Endodermal cell (in vitro differentiated cells): ENCODE measurements around the gene GGTA1. TPM values are rescaled to one million over a fixed set of nuclear protein-coding genes. Genes with fewer than 3 reads are reported as not detected.

ENCODE experiments used
- DNase-seq: peaks from one replicate; pipeline ENCODE4 v3.0.0-alpha.2; 2017
- H3K27ac ChIP-seq: 2 replicates; pipeline ENCODE4 v1.5.1; 2013; ENCODE audit warnings: mild to moderate bottlenecking, low read depth, low read length, moderate library complexity
- H3K27me3 ChIP-seq: 2 replicates; pipeline ENCODE4 v1.6.1; 2013; ENCODE audit warnings: mild to moderate bottlenecking, low read length, moderate library complexity; ENCODE audit not compliant: insufficient read depth, control insufficient read depth, poor library complexity, severe bottlenecking
- H3K36me3 ChIP-seq: 2 replicates; pipeline ENCODE4 v1.7.0; 2013; ENCODE audit warnings: mild to moderate bottlenecking, low read length, moderate library complexity; ENCODE audit not compliant: control insufficient read depth, insufficient read depth
- H3K4me1 ChIP-seq: one replicate; pipeline ENCODE4 v1.7.0; 2013; ENCODE audit warnings: low read length; ENCODE audit not compliant: control insufficient read depth, insufficient read depth
- H3K4me3 ChIP-seq: 2 replicates; pipeline ENCODE4 v1.5.1; 2013; ENCODE audit warnings: mild to moderate bottlenecking, low read length, moderate library complexity
- H3K9ac ChIP-seq: 2 replicates; pipeline ENCODE4 v1.6.1; 2013; ENCODE audit warnings: mild to moderate bottlenecking, low read length, moderate library complexity; ENCODE audit not compliant: poor library complexity, severe bottlenecking; ENCODE audit errors: extremely low read depth
- H3K9me3 ChIP-seq: 2 replicates; pipeline ENCODE4 v1.6.1; 2013; ENCODE audit warnings: mild to moderate bottlenecking, low read length, moderate library complexity; ENCODE audit not compliant: control insufficient read depth
- H3K27ac Mint-ChIP-seq: 2 replicates; pipeline ENCODE4 v1.8.0; 2020; ENCODE audit warnings: mixed read lengths
- H3K27me3 Mint-ChIP-seq: 2 replicates; pipeline ENCODE4 v1.8.0; 2021; ENCODE audit warnings: mild to moderate bottlenecking, mixed read lengths; ENCODE audit not compliant: insufficient read depth
- H3K36me3 Mint-ChIP-seq: 2 replicates; pipeline ENCODE4 v1.8.0; 2020; ENCODE audit warnings: low read depth, mixed read lengths
- H3K4me1 Mint-ChIP-seq: 2 replicates; pipeline ENCODE4 v1.8.0; 2020; ENCODE audit warnings: mixed read lengths
- H3K4me3 Mint-ChIP-seq: 2 replicates; pipeline ENCODE4 v1.8.0; 2020; ENCODE audit warnings: mild to moderate bottlenecking, moderate library complexity, mixed read lengths
- H3K9me3 Mint-ChIP-seq: 2 replicates; pipeline ENCODE4 v1.8.0; 2020; ENCODE audit warnings: mild to moderate bottlenecking, mixed read lengths
- WGBS, 2 experiments: methylation state at CpG; one replicate each; pipeline versions ENCODE4 v1.1.5 to v1.1.7; 2013; ENCODE audit warnings: missing lambda C conversion rate in 2 of 2, mixed read lengths in 1 of 2; ENCODE audit not compliant: insufficient coverage in 1 of 2, insufficient read length in 1 of 2; 5-methylcytosine and 5-hydroxymethylcytosine counted together
- total RNA-seq, 2 donors: library from RNA; stranded (reverse); fragmentation: NEBNext Ultra II Directional in 1 of 2; extraction: Animal tissue kit (Norgen Biotek cat#: 25700) in 1 of 2; gene quantifications; 2 replicates in 1 of 2; 3 replicates in 1 of 2; pipeline ENCODE4 v1.2.1, GENCODE V29; 2021
- TF ChIP-seq, protein P1 (sequence below): fragments of 200-600 bp; sonication (generic); conservative IDR thresholded peaks from 2 replicates; pipeline ENCODE4 v1.5.0; 2021; ENCODE audit warnings: antibody characterized with exemption, mild to moderate bottlenecking

Gene GGTA1
- total RNA-seq, 2 donors from 2014 or later: not detected

DNA sequence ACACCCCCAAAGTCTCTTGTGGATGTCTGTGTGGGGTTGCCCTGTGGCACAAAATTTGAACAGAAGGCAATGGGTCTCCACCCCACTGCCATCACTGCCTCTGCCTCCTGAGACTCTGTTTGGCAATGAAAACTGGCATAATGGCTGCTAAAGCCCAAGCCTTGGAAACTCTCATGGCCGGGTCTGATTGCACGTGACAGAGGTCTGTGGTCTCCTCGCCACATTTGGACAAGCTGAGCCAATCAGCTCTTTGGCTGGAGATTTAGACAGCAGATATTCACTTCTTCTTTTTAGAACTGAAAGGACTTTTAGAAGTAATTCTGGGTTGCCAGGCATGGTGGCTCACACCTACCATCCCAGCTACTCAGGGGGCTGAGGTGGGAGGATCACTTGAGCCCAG is 5.5 kb downstream of the GGTA1 start:
- Histone ChIP-seq H3K27me3 (peaks cover 32% of the 10 kb centered on the region), H3K4me1 (no peaks in the 10 kb centered on the region), H3K9ac (no peak overlapping the region), H3K27ac (no peak overlapping the region), H3K36me3 (no peaks in the 10 kb centered on the region), H3K9me3 (peaks cover 7% of the 10 kb centered on the region), H3K4me3 (no peak overlapping the region)
- Mint-ChIP-seq H3K27me3 (peaks cover 55% of the 10 kb centered on the region), H3K4me1 (peaks cover 5% of the 10 kb centered on the region), H3K36me3 (no peaks in the 10 kb centered on the region), H3K27ac (no peak overlapping the region), H3K4me3 (no peak overlapping the region), H3K9me3 (peaks cover 7% of the 10 kb centered on the region)
- 87 to 88% methylated on average over 3 of the region's 3 CpGs for WGBS, 2 experiments
- TF ChIP-seq, protein P1, sequence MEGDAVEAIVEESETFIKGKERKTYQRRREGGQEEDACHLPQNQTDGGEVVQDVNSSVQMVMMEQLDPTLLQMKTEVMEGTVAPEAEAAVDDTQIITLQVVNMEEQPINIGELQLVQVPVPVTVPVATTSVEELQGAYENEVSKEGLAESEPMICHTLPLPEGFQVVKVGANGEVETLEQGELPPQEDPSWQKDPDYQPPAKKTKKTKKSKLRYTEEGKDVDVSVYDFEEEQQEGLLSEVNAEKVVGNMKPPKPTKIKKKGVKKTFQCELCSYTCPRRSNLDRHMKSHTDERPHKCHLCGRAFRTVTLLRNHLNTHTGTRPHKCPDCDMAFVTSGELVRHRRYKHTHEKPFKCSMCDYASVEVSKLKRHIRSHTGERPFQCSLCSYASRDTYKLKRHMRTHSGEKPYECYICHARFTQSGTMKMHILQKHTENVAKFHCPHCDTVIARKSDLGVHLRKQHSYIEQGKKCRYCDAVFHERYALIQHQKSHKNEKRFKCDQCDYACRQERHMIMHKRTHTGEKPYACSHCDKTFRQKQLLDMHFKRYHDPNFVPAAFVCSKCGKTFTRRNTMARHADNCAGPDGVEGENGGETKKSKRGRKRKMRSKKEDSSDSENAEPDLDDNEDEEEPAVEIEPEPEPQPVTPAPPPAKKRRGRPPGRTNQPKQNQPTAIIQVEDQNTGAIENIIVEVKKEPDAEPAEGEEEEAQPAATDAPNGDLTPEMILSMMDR: no peak
- no peak for DNase-seq

DNA sequence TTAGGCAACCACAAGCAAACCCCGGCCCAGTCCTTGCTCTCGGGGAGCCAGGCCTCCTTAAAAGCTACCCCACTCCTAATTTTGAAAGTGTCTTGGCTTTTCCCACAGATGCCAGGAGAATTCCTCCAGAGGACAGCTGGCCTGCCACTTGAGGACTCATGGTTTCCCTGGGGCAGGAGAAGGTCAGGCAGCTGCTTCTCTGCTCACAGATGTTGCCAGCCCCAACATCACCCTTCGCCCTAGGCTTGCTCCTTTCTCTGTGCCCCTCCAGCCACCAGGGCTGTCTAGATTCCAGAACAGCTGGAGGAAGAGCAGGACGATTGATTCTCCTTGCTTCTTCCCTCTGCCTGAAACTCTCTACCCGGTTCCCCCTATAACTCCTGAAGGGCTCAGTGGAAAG is 8.5 kb downstream of the GGTA1 start:
- H3K27ac ChIP-seq: no peak overlapping the region
- no peaks in the 10 kb centered on the region for H3K4me1 ChIP-seq
- no peak overlapping the region for H3K4me3 Mint-ChIP-seq
- no peaks in the 10 kb centered on the region for H3K4me1 Mint-ChIP-seq
- peaks cover 14% of the 10 kb centered on the region for H3K27me3 ChIP-seq
- H3K36me3 ChIP-seq: no peaks in the 10 kb centered on the region
- H3K9me3 Mint-ChIP-seq: peaks cover 5% of the 10 kb centered on the region
- no peak overlapping the region for H3K9ac ChIP-seq
- peaks cover 37% of the 10 kb centered on the region for H3K27me3 Mint-ChIP-seq
- H3K4me3 ChIP-seq: no peak overlapping the region
- no peaks in the 10 kb centered on the region for H3K36me3 Mint-ChIP-seq
- no peak overlapping the region for H3K27ac Mint-ChIP-seq
- peaks cover 5% of the 10 kb centered on the region for H3K9me3 ChIP-seq
- TF ChIP-seq, protein P1: no peak
- WGBS, 2 experiments: 80 to 88% methylated on average over 1 to 5 of the region's 5 CpGs
- no peak for DNase-seq

GRCh38 chr9:121489344-121489743 is 10.3 kb downstream of the GGTA1 start:
- no peak for DNase-seq
- Mint-ChIP-seq H3K4me1 (no peaks in the 10 kb centered on the region), H3K27ac (no peak overlapping the region), H3K9me3 (no peaks in the 10 kb centered on the region), H3K4me3 (no peak overlapping the region), H3K27me3 (peaks cover 40% of the 10 kb centered on the region), H3K36me3 (no peaks in the 10 kb centered on the region)
- H3K36me3 ChIP-seq: no peaks in the 10 kb centered on the region
- H3K4me3 ChIP-seq: no peak overlapping the region
- H3K4me1 ChIP-seq: no peaks in the 10 kb centered on the region
- no peaks in the 10 kb centered on the region for H3K9me3 ChIP-seq
- H3K27ac ChIP-seq: no peak overlapping the region
- H3K9ac ChIP-seq: no peak overlapping the region
- TF ChIP-seq, protein P1: no peak
- WGBS, 2 experiments: 89% methylated on average over 2 of the region's 2 CpGs; no CpG with 5 or more reads in 1 of the 2 experiments
- H3K27me3 ChIP-seq: peaks cover 31% of the 10 kb centered on the region
